SK-N-SH (cell line): ENCODE results near the gene GLE1.

Experiments used
- CTCF ChIP-seq: fragments of 200-600 bp; sonication (generic); IDR thresholded peaks from 2 replicates; pipeline ENCODE4 v1.6.1; 2017; ENCODE audit warnings: antibody characterized with exemption, mild to moderate bottlenecking, moderate library complexity
- TCF12 ChIP-seq: IDR thresholded peaks from 2 replicates; pipeline ENCODE4 v1.4.0; 2012

GRCh38 chr9:128470560-128470959, 34.0 kb upstream of the GLE1 start:
- TF ChIP-seq TCF12 (no peak), CTCF (no peak)
